NCI-H2029 (cell line): Measurements from ENCODE around the gene FRK.
"Not testable (repeated sequence)": the region's sequence is repeated elsewhere in the genome, so short reads cannot be mapped to it uniquely, and the experiment has no call there.

ENCODE experiments used
- DNase-seq: peaks from one replicate; lab custom pipeline; 2025; lab: John Stamatoyannopoulos, UW

FRK gene

GRCh38 chr6:116074732-116075390, 14.2 kb upstream of the FRK start:
- no peak for DNase-seq

GRCh38 chr6:116073765-116074440, 13.2 kb upstream of the FRK start:
- no peak for DNase-seq

- no peak for DNase-seq
Observed at GRCh38 chr6:116072368-116072767, 11.7 kb upstream of the FRK start.

GRCh38 chr6:116070616-116071389, 10.1 kb upstream of the FRK start:
- no peak for DNase-seq

- DNase-seq: no peak
Observed at GRCh38 chr6:116070101-116070500, 9.4 kb upstream of the FRK start.

GRCh38 chr6:116066789-116067188, 6.1 kb upstream of the FRK start:
- DNase-seq: no peak

GRCh38 chr6:116064666-116065065, 4.0 kb upstream of the FRK start:
- no peak for DNase-seq

- no peak for DNase-seq
Observed at GRCh38 chr6:116062496-116062895, 1.8 kb upstream of the FRK start.

GRCh38 chr6:116059713-116060571, 749 bp downstream of the FRK start:
- no peak for DNase-seq

- no peak for DNase-seq
Observed at GRCh38 chr6:116057766-116058165, 2.9 kb downstream of the FRK start.

- DNase-seq: no peak
Observed at GRCh38 chr6:116055513-116055912, 5.2 kb downstream of the FRK start.

GRCh38 chr6:116051244-116051643, 9.4 kb downstream of the FRK start:
- DNase-seq: no peak

- DNase-seq: no peak
Observed at GRCh38 chr6:116050737-116051136, 10.0 kb downstream of the FRK start.

GRCh38 chr6:116049321-116049720, 11.4 kb downstream of the FRK start:
- DNase-seq: no peak

- no peak for DNase-seq
Observed at GRCh38 chr6:116047173-116047933, 13.3 kb downstream of the FRK start.

- DNase-seq: no peak
Observed at GRCh38 chr6:116046737-116047136, 14.0 kb downstream of the FRK start.

GRCh38 chr6:116046272-116046671, 14.4 kb downstream of the FRK start:
- not testable (repeated sequence) for DNase-seq

GRCh38 chr6:116041934-116042333, 18.8 kb downstream of the FRK start:
- DNase-seq: no peak

GRCh38 chr6:116040993-116041392, 19.7 kb downstream of the FRK start:
- no peak for DNase-seq

- no peak for DNase-seq
Observed at GRCh38 chr6:116036885-116037284, 23.8 kb downstream of the FRK start.

GRCh38 chr6:116036075-116036773, 24.5 kb downstream of the FRK start:
- no peak for DNase-seq
